Sigmoid colon (tissue), 4 donors: ENCODE data around the gene OTC.

Experiments
- CTCF ChIP-seq, 4 experiments: fragments of 450-650 bp in 3 of 4; fragments of 200-600 bp in 1 of 4; IDR thresholded peaks; one replicate each; pipeline ENCODE4 v1.5.1; 2016 to 2019; ENCODE audit warnings: antibody characterized with exemption in 4 of 4, mild to moderate bottlenecking in 3 of 4, moderate library complexity in 2 of 4
- EP300 ChIP-seq, 4 donors: sonication (generic); formaldehyde crosslinking; IDR thresholded peaks; one replicate each; pipeline ENCODE4 v1.6.1; 2017; ENCODE audit warnings: antibody characterized with exemption in 4 of 4

GRCh38 chrX:38335382-38335781, 17.0 kb upstream of the OTC start:
- no peak for TF ChIP-seq CTCF (IDR thresholded peaks at IDR 0.05)
- TF ChIP-seq EP300 (IDR thresholded peaks at IDR 0.05) = no peak
